ENCODE results near the gene SEPTIN14.
"Not testable (repeated sequence)": the region's sequence is repeated elsewhere in the genome, so short reads cannot be mapped to it uniquely, and the experiment has no call there.

The SEPTIN14 gene

GRCh38 chr7:55787796-55788195 is 74.8 kb downstream of the SEPTIN14 start:
- Histone ChIP-seq H3K9me3 (ENCODE audit: control extremely low read depth in 1 of 5, control insufficient read depth in 4 of 5, insufficient read depth in 2 of 5, low read depth in 1 of 5, low read length in 4 of 5) (no peaks in the 10 kb centered on the region), H3K27ac (ENCODE audit: insufficient read depth in 1 of 2, low read depth in 1 of 2, low read length in 2 of 2, poor library complexity in 1 of 2, severe bottlenecking in 2 of 2) (no peak overlapping the region), H3K4me1 (ENCODE audit: control extremely low read depth in 1 of 4, control insufficient read depth in 4 of 4, insufficient read depth in 4 of 4, low read length in 3 of 4) (no peaks in the 10 kb centered on the region), H3K4me3 (ENCODE audit: control insufficient read depth in 1 of 7, extremely low read depth in 1 of 7, insufficient read depth in 4 of 7, low read depth in 2 of 7, low read length in 6 of 7) (no peak overlapping the region), H3K36me3 (ENCODE audit: control insufficient read depth in 4 of 4, insufficient read depth in 4 of 4, low read length in 3 of 4) (no peaks in the 10 kb centered on the region), H3K27me3 (replicated peaks in 2 of 5; ENCODE audit: control insufficient read depth in 4 of 5, insufficient read depth in 5 of 5, low read length in 4 of 5) (no peaks in the 10 kb centered on the region)
- ChIA-PET CTCF (no interaction called here), POLR2A (no interaction called here)
- no peak for DNase-seq
- WGBS (ENCODE audit: insufficient coverage): 98% methylated on average over 6 of the region's 6 CpGs

GRCh38 chr7:55786901-55787300 is 75.7 kb downstream of the SEPTIN14 start:
- 90% methylated on average over 7 of the region's 7 CpGs for WGBS (ENCODE audit: insufficient coverage)

DNA sequence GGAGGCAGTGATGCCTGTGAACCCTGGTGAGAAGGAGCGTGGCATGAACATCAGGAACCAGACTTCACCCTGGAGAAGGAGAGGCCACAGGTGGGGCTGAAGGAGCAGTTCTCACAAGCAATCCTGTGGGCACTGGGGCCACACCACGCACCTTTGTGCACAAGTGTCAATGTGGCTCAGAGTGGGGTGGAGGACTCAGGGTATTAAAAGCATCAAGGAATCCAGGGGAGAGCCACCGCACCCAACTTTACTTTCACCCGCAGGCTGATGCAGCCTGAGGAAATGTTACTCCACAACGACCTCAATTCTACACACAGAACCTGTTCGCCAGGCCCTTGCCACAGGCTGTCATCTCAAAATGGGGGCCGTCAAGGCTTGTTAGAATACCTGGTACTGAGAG is 77.1 kb downstream of the SEPTIN14 start:
- DNase-seq; H3K9me3 ChIP-seq (ENCODE audit: control extremely low read depth in 1 of 5, control insufficient read depth in 4 of 5, insufficient read depth in 2 of 5, low read depth in 1 of 5, low read length in 4 of 5); POLR2A ChIA-PET; H3K27ac ChIP-seq (ENCODE audit: insufficient read depth in 1 of 2, low read depth in 1 of 2, low read length in 2 of 2, poor library complexity in 1 of 2, severe bottlenecking in 2 of 2); H3K4me1 ChIP-seq (ENCODE audit: control extremely low read depth in 1 of 4, control insufficient read depth in 4 of 4, insufficient read depth in 4 of 4, low read length in 3 of 4); H3K36me3 ChIP-seq (ENCODE audit: control insufficient read depth in 4 of 4, insufficient read depth in 4 of 4, low read length in 3 of 4); CTCF ChIA-PET; H3K4me3 ChIP-seq (ENCODE audit: control insufficient read depth in 1 of 7, extremely low read depth in 1 of 7, insufficient read depth in 4 of 7, low read depth in 2 of 7, low read length in 6 of 7); H3K27me3 ChIP-seq (replicated peaks in 2 of 5; ENCODE audit: control insufficient read depth in 4 of 5, insufficient read depth in 5 of 5, low read length in 4 of 5): not testable (repeated sequence)
- 88% methylated on average over 2 of the region's 7 CpGs for WGBS (ENCODE audit: insufficient coverage)

More at GRCh38 chr7:55786901-55787300, 75.7 kb downstream of the SEPTIN14 start:
- no peak overlapping the region for H3K27ac ChIP-seq (ENCODE audit: insufficient read depth in 1 of 2, low read depth in 1 of 2, low read length in 2 of 2, poor library complexity in 1 of 2, severe bottlenecking in 2 of 2)
- ChIA-PET POLR2A (no interaction called here), CTCF (no interaction called here)
- no peaks in the 10 kb centered on the region for H3K36me3 ChIP-seq (ENCODE audit: control insufficient read depth in 4 of 4, insufficient read depth in 4 of 4, low read length in 3 of 4)
- H3K27me3 ChIP-seq (replicated peaks in 2 of 5; ENCODE audit: control insufficient read depth in 4 of 5, insufficient read depth in 5 of 5, low read length in 4 of 5): no peaks in the 10 kb centered on the region
- no peaks in the 10 kb centered on the region for H3K9me3 ChIP-seq (ENCODE audit: control extremely low read depth in 1 of 5, control insufficient read depth in 4 of 5, insufficient read depth in 2 of 5, low read depth in 1 of 5, low read length in 4 of 5)
- DNase-seq: no peak
- no peaks in the 10 kb centered on the region for H3K4me1 ChIP-seq (ENCODE audit: control extremely low read depth in 1 of 4, control insufficient read depth in 4 of 4, insufficient read depth in 4 of 4, low read length in 3 of 4)
- H3K4me3 ChIP-seq (ENCODE audit: control insufficient read depth in 1 of 7, extremely low read depth in 1 of 7, insufficient read depth in 4 of 7, low read depth in 2 of 7, low read length in 6 of 7): no peak overlapping the region

GRCh38 chr7:55784151-55784550 is 78.4 kb downstream of the SEPTIN14 start:
- POLR2A ChIA-PET: no interaction called here
- CTCF ChIA-PET: no interaction called here
- H3K27me3 ChIP-seq (replicated peaks in 2 of 5; ENCODE audit: control insufficient read depth in 4 of 5, insufficient read depth in 5 of 5, low read length in 4 of 5): no peaks in the 10 kb centered on the region

GRCh38 chr7:55778631-55779030 is 83.9 kb downstream of the SEPTIN14 start:
- 62% methylated on average over 2 of the region's 2 CpGs for WGBS (ENCODE audit: insufficient coverage)
- no peak for DNase-seq
- H3K9me3 ChIP-seq (ENCODE audit: control extremely low read depth in 1 of 5, control insufficient read depth in 4 of 5, insufficient read depth in 2 of 5, low read depth in 1 of 5, low read length in 4 of 5): peaks cover 0 to 3% (median 0%) of the 10 kb centered on the region in 5 experiments
- POLR2A ChIA-PET: no interaction called here
- H3K4me1 ChIP-seq (ENCODE audit: control extremely low read depth in 1 of 4, control insufficient read depth in 4 of 4, insufficient read depth in 4 of 4, low read length in 3 of 4): no peaks in the 10 kb centered on the region
- no peak overlapping the region for H3K4me3 ChIP-seq (ENCODE audit: control insufficient read depth in 1 of 7, extremely low read depth in 1 of 7, insufficient read depth in 4 of 7, low read depth in 2 of 7, low read length in 6 of 7)
- no peaks in the 10 kb centered on the region for H3K36me3 ChIP-seq (ENCODE audit: control insufficient read depth in 4 of 4, insufficient read depth in 4 of 4, low read length in 3 of 4)
- CTCF ChIA-PET: no interaction called here
- H3K27ac ChIP-seq (ENCODE audit: insufficient read depth in 1 of 2, low read depth in 1 of 2, low read length in 2 of 2, poor library complexity in 1 of 2, severe bottlenecking in 2 of 2): no peak overlapping the region
- H3K27me3 ChIP-seq (replicated peaks in 2 of 5; ENCODE audit: control insufficient read depth in 4 of 5, insufficient read depth in 5 of 5, low read length in 4 of 5): no peaks in the 10 kb centered on the region

More at GRCh38 chr7:55784151-55784550, 78.4 kb downstream of the SEPTIN14 start:
- H3K27ac ChIP-seq (ENCODE audit: insufficient read depth in 1 of 2, low read depth in 1 of 2, low read length in 2 of 2, poor library complexity in 1 of 2, severe bottlenecking in 2 of 2): no peak overlapping the region
- no peaks in the 10 kb centered on the region for H3K36me3 ChIP-seq (ENCODE audit: control insufficient read depth in 4 of 4, insufficient read depth in 4 of 4, low read length in 3 of 4)
- H3K9me3 ChIP-seq (ENCODE audit: control extremely low read depth in 1 of 5, control insufficient read depth in 4 of 5, insufficient read depth in 2 of 5, low read depth in 1 of 5, low read length in 4 of 5): no peaks in the 10 kb centered on the region
- 93% methylated on average over 2 of the region's 4 CpGs for WGBS (ENCODE audit: insufficient coverage)
- no peak for DNase-seq
- no peak overlapping the region for H3K4me3 ChIP-seq (ENCODE audit: control insufficient read depth in 1 of 7, extremely low read depth in 1 of 7, insufficient read depth in 4 of 7, low read depth in 2 of 7, low read length in 6 of 7)
- H3K4me1 ChIP-seq (ENCODE audit: control extremely low read depth in 1 of 4, control insufficient read depth in 4 of 4, insufficient read depth in 4 of 4, low read length in 3 of 4): no peaks in the 10 kb centered on the region

- no peak overlapping the region for H3K4me3 ChIP-seq (ENCODE audit: control insufficient read depth in 1 of 7, extremely low read depth in 1 of 7, insufficient read depth in 4 of 7, low read depth in 2 of 7, low read length in 6 of 7)
- ChIA-PET CTCF (no interaction called here), POLR2A (no interaction called here)
- no peak for DNase-seq
- H3K36me3 ChIP-seq (ENCODE audit: control insufficient read depth in 4 of 4, insufficient read depth in 4 of 4, low read length in 3 of 4): no peaks in the 10 kb centered on the region
- H3K27me3 ChIP-seq (replicated peaks in 2 of 5; ENCODE audit: control insufficient read depth in 4 of 5, insufficient read depth in 5 of 5, low read length in 4 of 5): no peaks in the 10 kb centered on the region
- H3K27ac ChIP-seq (ENCODE audit: insufficient read depth in 1 of 2, low read depth in 1 of 2, low read length in 2 of 2, poor library complexity in 1 of 2, severe bottlenecking in 2 of 2): no peak overlapping the region
- WGBS (ENCODE audit: insufficient coverage): 87% methylated on average over 4 of the region's 8 CpGs
- H3K4me1 ChIP-seq (ENCODE audit: control extremely low read depth in 1 of 4, control insufficient read depth in 4 of 4, insufficient read depth in 4 of 4, low read length in 3 of 4): no peaks in the 10 kb centered on the region
- H3K9me3 ChIP-seq (ENCODE audit: control extremely low read depth in 1 of 5, control insufficient read depth in 4 of 5, insufficient read depth in 2 of 5, low read depth in 1 of 5, low read length in 4 of 5): peaks cover 0 to 3% (median 0%) of the 10 kb centered on the region in 5 experiments
Measured at GRCh38 chr7:55776196-55776595, 86.4 kb downstream of the SEPTIN14 start.

GRCh38 chr7:55775051-55775420 is 87.5 kb downstream of the SEPTIN14 start:
- no peak for DNase-seq
- Histone ChIP-seq H3K27me3 (replicated peaks in 2 of 5; ENCODE audit: control insufficient read depth in 4 of 5, insufficient read depth in 5 of 5, low read length in 4 of 5) (no peaks in the 10 kb centered on the region), H3K36me3 (ENCODE audit: control insufficient read depth in 4 of 4, insufficient read depth in 4 of 4, low read length in 3 of 4) (no peaks in the 10 kb centered on the region), H3K4me3 (ENCODE audit: control insufficient read depth in 1 of 7, extremely low read depth in 1 of 7, insufficient read depth in 4 of 7, low read depth in 2 of 7, low read length in 6 of 7) (no peak overlapping the region), H3K4me1 (ENCODE audit: control extremely low read depth in 1 of 4, control insufficient read depth in 4 of 4, insufficient read depth in 4 of 4, low read length in 3 of 4) (no peaks in the 10 kb centered on the region), H3K9me3 (ENCODE audit: control extremely low read depth in 1 of 5, control insufficient read depth in 4 of 5, insufficient read depth in 2 of 5, low read depth in 1 of 5, low read length in 4 of 5) (peaks cover 0 to 3% (median 0%) of the 10 kb centered on the region in 5 experiments), H3K27ac (ENCODE audit: insufficient read depth in 1 of 2, low read depth in 1 of 2, low read length in 2 of 2, poor library complexity in 1 of 2, severe bottlenecking in 2 of 2) (no peak overlapping the region)
- ChIA-PET POLR2A (no interaction called here), CTCF (no interaction called here)
- 71% methylated on average over 3 of the region's 11 CpGs for WGBS (ENCODE audit: insufficient coverage)

Measured in common myeloid progenitor, CD34-positive (primary cell).